ENCODE data around the gene MYBPC1. TPM values are rescaled to one million over a fixed set of nuclear protein-coding genes. Genes with fewer than 3 reads are reported as not detected.

Gene MYBPC1
- total RNA-seq, 6 donors from 2014 or later: 6.3 TPM; not detected in 5

DNA sequence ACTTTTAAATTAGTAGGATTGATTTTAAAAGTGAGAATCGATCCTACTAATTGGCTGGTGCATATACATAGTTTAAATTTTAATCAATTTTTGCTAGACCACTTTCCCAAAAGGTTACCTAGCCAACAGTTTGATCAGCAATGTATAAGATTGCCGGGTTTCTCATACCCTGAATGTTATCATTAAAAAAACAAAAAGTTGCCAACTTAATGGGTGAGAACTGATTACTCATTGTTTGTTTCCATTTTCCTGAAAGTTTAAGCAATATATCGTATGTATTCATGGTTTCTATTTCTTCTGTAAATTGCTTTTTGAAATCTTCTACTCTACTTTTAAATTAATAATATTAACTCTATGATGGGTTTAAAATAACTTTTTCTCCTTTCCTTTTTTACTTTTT lies 4.4 kb upstream of the MYBPC1 start:
- WGBS, 2 donors: 60 to 71% methylated on average over 3 of the region's 3 CpGs
- Histone ChIP-seq H3K27ac (no peak overlapping the region), H3K9me3 (no peaks in the 10 kb centered on the region), H3K4me1 (no peaks in the 10 kb centered on the region), H3K4me3 (no peak overlapping the region), H3K27me3 (no peaks in the 10 kb centered on the region), H3K36me3 (no peaks in the 10 kb centered on the region)
- no peak for DNase-seq
- no peak for ATAC-seq (ENCODE audit: low FRiP score in 2 of 2)
- TF ChIP-seq POLR2AphosphoS5 (IDR thresholded peaks at IDR 0.05) (no peak), POLR2A (IDR thresholded peaks at IDR 0.05) (no peak), EP300 (IDR thresholded peaks at IDR 0.05) (no peak)
- TF ChIP-seq, protein P1, sequence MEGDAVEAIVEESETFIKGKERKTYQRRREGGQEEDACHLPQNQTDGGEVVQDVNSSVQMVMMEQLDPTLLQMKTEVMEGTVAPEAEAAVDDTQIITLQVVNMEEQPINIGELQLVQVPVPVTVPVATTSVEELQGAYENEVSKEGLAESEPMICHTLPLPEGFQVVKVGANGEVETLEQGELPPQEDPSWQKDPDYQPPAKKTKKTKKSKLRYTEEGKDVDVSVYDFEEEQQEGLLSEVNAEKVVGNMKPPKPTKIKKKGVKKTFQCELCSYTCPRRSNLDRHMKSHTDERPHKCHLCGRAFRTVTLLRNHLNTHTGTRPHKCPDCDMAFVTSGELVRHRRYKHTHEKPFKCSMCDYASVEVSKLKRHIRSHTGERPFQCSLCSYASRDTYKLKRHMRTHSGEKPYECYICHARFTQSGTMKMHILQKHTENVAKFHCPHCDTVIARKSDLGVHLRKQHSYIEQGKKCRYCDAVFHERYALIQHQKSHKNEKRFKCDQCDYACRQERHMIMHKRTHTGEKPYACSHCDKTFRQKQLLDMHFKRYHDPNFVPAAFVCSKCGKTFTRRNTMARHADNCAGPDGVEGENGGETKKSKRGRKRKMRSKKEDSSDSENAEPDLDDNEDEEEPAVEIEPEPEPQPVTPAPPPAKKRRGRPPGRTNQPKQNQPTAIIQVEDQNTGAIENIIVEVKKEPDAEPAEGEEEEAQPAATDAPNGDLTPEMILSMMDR (IDR thresholded peaks at IDR 0.05): no peak

DNA sequence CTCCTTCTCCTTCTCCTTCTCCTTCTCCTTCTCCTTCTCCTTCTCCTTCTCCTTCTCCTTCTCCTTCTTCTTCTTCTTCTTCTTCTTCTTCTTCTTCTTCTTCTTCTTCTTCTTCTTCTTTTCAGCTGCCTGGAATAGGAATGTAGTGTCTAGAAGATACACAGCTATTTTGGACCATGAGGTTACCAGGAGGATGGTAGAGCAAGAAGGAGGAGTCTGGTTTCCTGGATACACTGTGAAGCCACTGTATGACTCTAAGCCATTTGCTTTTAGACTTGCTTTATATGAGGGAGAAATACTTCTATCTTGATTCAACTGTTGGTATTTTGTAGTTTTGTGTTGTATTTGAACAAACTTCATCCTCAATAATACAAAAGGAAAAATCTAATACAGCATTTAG lies 3.0 kb upstream of the MYBPC1 start:
- Histone ChIP-seq H3K27ac (no peak overlapping the region), H3K4me3 (no peak overlapping the region), H3K9me3 (no peaks in the 10 kb centered on the region), H3K36me3 (no peaks in the 10 kb centered on the region), H3K27me3 (no peaks in the 10 kb centered on the region), H3K4me1 (no peaks in the 10 kb centered on the region)
- DNase-seq (no peak), ATAC-seq (ENCODE audit: low FRiP score in 2 of 2) (no peak)
- no peak for TF ChIP-seq POLR2A (IDR thresholded peaks at IDR 0.05)
- no peak for TF ChIP-seq POLR2AphosphoS5 (IDR thresholded peaks at IDR 0.05)
- TF ChIP-seq EP300 (IDR thresholded peaks at IDR 0.05): no peak
- TF ChIP-seq, protein P1 (IDR thresholded peaks at IDR 0.05): no peak

DNA sequence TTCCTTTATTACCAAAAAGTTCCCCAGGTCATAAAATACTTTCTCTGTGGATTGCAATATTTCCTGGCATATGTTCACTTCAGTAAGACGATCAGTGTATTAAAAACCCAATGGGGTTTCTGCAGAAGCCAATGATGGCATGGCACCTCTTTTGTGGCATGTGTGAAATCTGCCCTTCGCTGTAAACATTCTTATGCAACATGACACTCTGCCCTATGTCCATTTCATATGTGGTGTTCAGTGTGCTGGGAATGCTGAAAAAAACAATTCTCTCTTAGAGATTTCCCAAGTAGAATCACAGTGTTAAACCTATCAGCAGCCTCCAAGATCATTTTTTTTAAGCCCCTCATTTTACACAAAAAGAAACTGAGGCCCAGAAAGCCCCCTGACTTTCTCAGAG lies 2.3 kb upstream of the MYBPC1 start:
- TF ChIP-seq EP300 (IDR thresholded peaks at IDR 0.05) (no peak), POLR2AphosphoS5 (IDR thresholded peaks at IDR 0.05) (no peak), POLR2A (IDR thresholded peaks at IDR 0.05) (no peak)
- TF ChIP-seq, protein P1 (IDR thresholded peaks at IDR 0.05): no peak
- H3K4me1 ChIP-seq: no peaks in the 10 kb centered on the region
- no peaks in the 10 kb centered on the region for H3K9me3 ChIP-seq
- no peak overlapping the region for H3K27ac ChIP-seq
- ATAC-seq (ENCODE audit: low FRiP score in 2 of 2) (no peak), DNase-seq (no peak)
- no peak overlapping the region for H3K4me3 ChIP-seq
- 71 to 81% methylated on average over 2 of the region's 2 CpGs for WGBS, 2 donors
- H3K27me3 ChIP-seq: no peaks in the 10 kb centered on the region
- H3K36me3 ChIP-seq: no peaks in the 10 kb centered on the region

DNA sequence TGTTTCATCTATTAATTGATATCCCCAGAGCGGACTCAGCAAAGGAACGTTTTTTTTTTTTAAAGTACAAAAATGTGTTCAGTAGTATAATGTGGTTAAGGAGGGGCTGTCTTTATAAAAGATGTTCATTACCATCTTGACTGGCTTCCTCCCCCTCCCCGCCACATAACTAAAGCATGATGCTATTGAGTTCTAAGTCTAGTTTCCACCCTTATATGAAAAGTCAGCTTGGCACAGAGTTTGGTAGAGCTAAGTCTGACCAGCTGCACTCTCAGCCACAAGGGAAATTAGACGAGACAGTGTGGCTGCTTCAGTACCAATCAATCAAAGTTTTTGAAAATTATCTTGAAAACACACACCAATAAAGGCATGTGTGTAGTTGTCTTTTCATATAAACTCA lies 1.9 kb upstream of the MYBPC1 start:
- H3K9me3 ChIP-seq: no peaks in the 10 kb centered on the region
- TF ChIP-seq POLR2AphosphoS5 (IDR thresholded peaks at IDR 0.05): no peak
- TF ChIP-seq, protein P1 (IDR thresholded peaks at IDR 0.05): no peak
- no peak for TF ChIP-seq POLR2A (IDR thresholded peaks at IDR 0.05)
- TF ChIP-seq EP300 (IDR thresholded peaks at IDR 0.05): no peak
- no peaks in the 10 kb centered on the region for H3K27me3 ChIP-seq
- 70 to 77% methylated on average over 4 of the region's 4 CpGs for WGBS, 2 donors
- H3K36me3 ChIP-seq: no peaks in the 10 kb centered on the region
- DNase-seq (no peak), ATAC-seq (ENCODE audit: low FRiP score in 2 of 2) (peak in 1 of 2 donors; percentile 81)
- H3K4me1 ChIP-seq: no peaks in the 10 kb centered on the region
- H3K4me3 ChIP-seq: no peak overlapping the region
- no peak overlapping the region for H3K27ac ChIP-seq

DNA sequence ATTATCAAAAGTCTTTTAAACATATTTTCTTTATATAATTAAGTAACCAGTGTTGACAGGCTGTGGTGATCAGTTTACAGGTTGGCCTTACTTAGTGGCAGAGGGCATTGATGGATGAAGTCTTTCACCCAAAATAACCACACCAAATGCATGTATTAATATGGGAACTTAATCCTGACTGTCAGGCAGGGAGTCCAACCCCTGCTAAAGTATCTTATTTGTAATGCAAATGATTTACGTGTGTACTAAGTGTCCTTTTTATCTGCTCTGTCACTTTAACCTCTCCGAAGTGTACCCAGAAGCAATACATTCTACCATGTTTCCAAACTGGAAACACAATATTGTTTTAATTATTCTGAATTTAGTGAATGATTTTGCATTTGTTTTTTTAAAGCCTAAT lies 1.4 kb downstream of the MYBPC1 start:
- Histone ChIP-seq H3K27me3 (no peaks in the 10 kb centered on the region), H3K27ac (no peak overlapping the region), H3K36me3 (no peaks in the 10 kb centered on the region), H3K4me3 (no peak overlapping the region), H3K9me3 (no peaks in the 10 kb centered on the region), H3K4me1 (no peaks in the 10 kb centered on the region)
- TF ChIP-seq, protein P1 (IDR thresholded peaks at IDR 0.05): no peak
- TF ChIP-seq POLR2AphosphoS5 (IDR thresholded peaks at IDR 0.05) (no peak), POLR2A (IDR thresholded peaks at IDR 0.05) (no peak)
- ATAC-seq (ENCODE audit: low FRiP score in 2 of 2) (no peak), DNase-seq (no peak)
- 66 to 86% methylated on average over 2 of the region's 2 CpGs for WGBS, 2 donors

Measured in upper lobe of left lung (tissue), 6 donors.